Osteoblast (primary cell): ENCODE measurements around the gene TPO. TPM values are rescaled to one million over a fixed set of nuclear protein-coding genes. Genes with fewer than 3 reads are reported as not detected.

Experiments
- DNase-seq: peaks from one replicate; pipeline ENCODE4 v3.0.0; 2011; ENCODE audit warnings: low spot score, mixed read lengths; ENCODE audit not compliant: insufficient read length; ENCODE audit errors: missing footprints
- H2AFZ ChIP-seq: 2 replicates; pipeline ENCODE4 v1.6.0; 2011; ENCODE audit warnings: mild to moderate bottlenecking, low read length
- H3K27ac ChIP-seq: 2 replicates; pipeline ENCODE4 v1.5.1; 2011; ENCODE audit warnings: mild to moderate bottlenecking, low read depth, low read length, moderate library complexity
- H3K27me3 ChIP-seq: 2 replicates; pipeline ENCODE4 v1.6.0; 2012; ENCODE audit warnings: mild to moderate bottlenecking, control low read depth, inconsistent platforms, low read length, moderate library complexity; ENCODE audit not compliant: insufficient read depth
- H3K36me3 ChIP-seq: 2 replicates; pipeline ENCODE4 v1.5.1; 2011; ENCODE audit warnings: mild to moderate bottlenecking, low read length, control low read depth, moderate library complexity; ENCODE audit not compliant: insufficient read depth
- H3K4me1 ChIP-seq: 2 replicates; pipeline ENCODE4 v1.5.1; 2011; ENCODE audit warnings: mild to moderate bottlenecking, low read length, control low read depth, moderate library complexity; ENCODE audit not compliant: insufficient read depth
- H3K4me2 ChIP-seq: 2 replicates; pipeline ENCODE4 v1.6.0; 2011; ENCODE audit warnings: mild to moderate bottlenecking, low read length; ENCODE audit not compliant: insufficient read depth
- H3K4me3 ChIP-seq: fragments of 200-600 bp; sonication (generic); 3 replicates; pipeline ENCODE4 v1.5.1; 2012; ENCODE audit warnings: mild to moderate bottlenecking, low read length, inconsistent platforms; ENCODE audit not compliant: insufficient read depth
- H3K79me2 ChIP-seq: 2 replicates; pipeline ENCODE4 v1.6.0; 2012; ENCODE audit warnings: mild to moderate bottlenecking, low read length, control low read depth, inconsistent platforms; ENCODE audit not compliant: insufficient read depth
- H3K9me3 ChIP-seq: 2 replicates; pipeline ENCODE4 v1.5.1; 2011; ENCODE audit warnings: low read depth, low read length, control low read depth
- H4K20me1 ChIP-seq: 2 replicates; pipeline ENCODE4 v1.6.0; 2012; ENCODE audit warnings: mild to moderate bottlenecking, low read length, control low read depth; ENCODE audit not compliant: insufficient read depth
- CTCF ChIP-seq: IDR thresholded peaks from 2 replicates; pipeline ENCODE4 v1.5.1; 2011; ENCODE audit warnings: mild to moderate bottlenecking, low read depth, low read length, moderate library complexity; ENCODE audit errors: extremely low read depth
- total RNA-seq: library from RNA; depleted of rRNA; stranded (reverse); fragments of >200 nt; gene quantifications from 2 replicates; pipeline ENCODE4 v1.2.3, GENCODE V29; 2012

TPO gene
- total RNA-seq, 1 donor: not detected

- Histone ChIP-seq H3K36me3 (no peaks in the 10 kb centered on the region), H2AFZ (no peak overlapping the region), H3K4me3 (no peak overlapping the region), H3K79me2 (no peaks in the 10 kb centered on the region), H3K4me1 (no peaks in the 10 kb centered on the region), H3K27me3 (no peaks in the 10 kb centered on the region), H3K27ac (no peak overlapping the region), H3K9me3 (no peaks in the 10 kb centered on the region), H4K20me1 (no peaks in the 10 kb centered on the region), H3K4me2 (no peak overlapping the region)
- no peak for TF ChIP-seq CTCF
- no peak for DNase-seq
Observed at GRCh38 chr2:1393321-1393720, 19.9 kb upstream of the TPO start.

- no peak overlapping the region for H3K27ac ChIP-seq
- no peaks in the 10 kb centered on the region for H4K20me1 ChIP-seq
- no peak overlapping the region for H2AFZ ChIP-seq
- H3K27me3 ChIP-seq: no peaks in the 10 kb centered on the region
- H3K36me3 ChIP-seq: no peaks in the 10 kb centered on the region
- no peak for DNase-seq
- no peak for TF ChIP-seq CTCF
- no peak overlapping the region for H3K4me3 ChIP-seq
- H3K4me2 ChIP-seq: no peak overlapping the region
- H3K9me3 ChIP-seq: no peaks in the 10 kb centered on the region
- H3K4me1 ChIP-seq: no peaks in the 10 kb centered on the region
- H3K79me2 ChIP-seq: no peaks in the 10 kb centered on the region
Observed at GRCh38 chr2:1394709-1395408, 18.4 kb upstream of the TPO start.

- TF ChIP-seq CTCF: no peak
Observed at GRCh38 chr2:1397350-1397749, 15.9 kb upstream of the TPO start.

GRCh38 chr2:1398191-1398590 lies 15.1 kb upstream of the TPO start:
- H3K36me3 ChIP-seq: no peaks in the 10 kb centered on the region
- no peak overlapping the region for H3K4me3 ChIP-seq
- H3K27me3 ChIP-seq: no peaks in the 10 kb centered on the region
- no peak for TF ChIP-seq CTCF
- H3K79me2 ChIP-seq: no peaks in the 10 kb centered on the region
- H4K20me1 ChIP-seq: no peaks in the 10 kb centered on the region
- no peak overlapping the region for H2AFZ ChIP-seq
- no peak overlapping the region for H3K4me2 ChIP-seq
- H3K4me1 ChIP-seq: no peaks in the 10 kb centered on the region
- H3K27ac ChIP-seq: no peak overlapping the region
- no peaks in the 10 kb centered on the region for H3K9me3 ChIP-seq
- DNase-seq: no peak

More at GRCh38 chr2:1397350-1397749, 15.9 kb upstream of the TPO start:
- Histone ChIP-seq H2AFZ (no peak overlapping the region), H4K20me1 (no peaks in the 10 kb centered on the region), H3K36me3 (no peaks in the 10 kb centered on the region), H3K79me2 (no peaks in the 10 kb centered on the region), H3K9me3 (no peaks in the 10 kb centered on the region), H3K27me3 (no peaks in the 10 kb centered on the region), H3K4me1 (no peaks in the 10 kb centered on the region), H3K4me3 (no peak overlapping the region), H3K27ac (no peak overlapping the region), H3K4me2 (no peak overlapping the region)
- DNase-seq: no peak
